Left cardiac atrium (tissue), 4 donors: ENCODE results near the gene RPL41. TPM values are rescaled to one million over a fixed set of nuclear protein-coding genes. Genes with fewer than 3 reads are reported as not detected.
A peak's percentile ranks its signal among the peaks of the same experiment; 100 is the strongest.

Experiments used
- ATAC-seq, 2 donors: fragments of 200-7000 bp; cut with Tn5 transposase; one replicate each; pipeline ENCODE4 v1.9.1; 2020; ENCODE audit warnings: mild to moderate bottlenecking in 2 of 2, moderate library complexity in 2 of 2
- DNase-seq: peaks from one replicate; pipeline ENCODE4 v3.0.0-alpha.2; 2020
- intact Hi-C, 2 donors: fragments of 100-400 bp; cut with DNase I; formaldehyde crosslinking; loops; one replicate each; pipeline versions ENCODE4 v1.14.1 to v1.15.1; 2022 to 2023
- total RNA-seq, 2 donors: library from RNA; stranded (reverse); fragmentation: NEBNext Ultra II Directional; extraction: Animal tissue kit (Norgen Biotek cat#: 25700); gene quantifications; one replicate each; pipeline ENCODE4 v1.2.1, GENCODE V29; 2021
- donor health status: DM: no; HTN: yes; CAD: no.
- donor health status: DM: no; HTN: yes; CAD: no; lungs with severe emphysema.
- donor health status: DM: yes; HTN: yes; CAD: no.
- donor health status: Dilated cardiomyopathy.

RPL41 gene
- total RNA-seq, 2 donors from 2014 or later = 2,192 to 2,337 TPM

GRCh38 chr12:56160193-56160763 is 43.8 kb downstream of the RPL41 start:
- no peak for DNase-seq
- intact Hi-C loops = no loop called here
- ATAC-seq = no peak

- no peak for ATAC-seq
- no peak for DNase-seq
- intact Hi-C loops = no loop called here
Observed at GRCh38 chr12:56160894-56161689, 44.7 kb downstream of the RPL41 start.

GRCh38 chr12:56161690-56162351 is 45.4 kb downstream of the RPL41 start:
- DNase-seq (no peak), ATAC-seq (no peak)
- intact Hi-C loops = no loop called here

GRCh38 chr12:56162468-56163290 is 46.2 kb downstream of the RPL41 start:
- no peak for ATAC-seq
- intact Hi-C loops = no loop called here

GRCh38 chr12:56163533-56164344 is 47.3 kb downstream of the RPL41 start:
- ATAC-seq (no peak), DNase-seq (no peak)
- intact Hi-C loops = no loop called here

More at GRCh38 chr12:56162468-56163290, 46.2 kb downstream of the RPL41 start:
- DNase-seq = no peak

- DNase-seq = no peak
- intact Hi-C loops = no loop called here
- peak in 1 of 2 donors; percentile 1 for ATAC-seq
Observed at GRCh38 chr12:56164345-56164729, 47.9 kb downstream of the RPL41 start.

- ATAC-seq (peak in 1 of 2 donors; percentile 1), DNase-seq (no peak)
- intact Hi-C loops = no loop called here
Observed at GRCh38 chr12:56165369-56165768, 48.9 kb downstream of the RPL41 start.

Other genes starting within 250 kb of the RPL41 start
- 10 to 100 TPM; 16.0 to 21.2 TPM for gene PYM1, start 188.7 kb upstream of the RPL41 start, total RNA-seq
- gene DGKA, start 185.5 kb upstream of the RPL41 start, total RNA-seq = 10 to 100 TPM; 17.3 to 19.8 TPM
- gene PMEL, start 150.6 kb upstream of the RPL41 start, total RNA-seq = under 1 TPM; 0.65 to 0.81 TPM
- gene CDK2, start 149.8 kb upstream of the RPL41 start, total RNA-seq = 10 to 100 TPM; 14.1 to 18.2 TPM
- gene RAB5B, start 142.6 kb upstream of the RPL41 start, total RNA-seq = 100 to 1,000 TPM; 105 to 114 TPM
- gene SUOX, start 119.4 kb upstream of the RPL41 start, total RNA-seq = 10 to 100 TPM; 20.3 to 29.8 TPM
- gene IKZF4, start 95.6 kb upstream of the RPL41 start, total RNA-seq = 1 to 10 TPM; 6.2 to 6.7 TPM
- 10 to 100 TPM; 28.5 to 47.1 TPM for gene RPS26, start 74.7 kb upstream of the RPL41 start, total RNA-seq
- gene ERBB3, start 36.5 kb upstream of the RPL41 start, total RNA-seq = 1 to 10 TPM; 5.2 TPM
- gene PA2G4, start 12.1 kb upstream of the RPL41 start, total RNA-seq = 10 to 100 TPM; 60.4 to 83.9 TPM
- gene ZC3H10, start 1.6 kb downstream of the RPL41 start, total RNA-seq = 1 to 10 TPM; 6.6 to 7.6 TPM
- gene ESYT1, start 11.6 kb downstream of the RPL41 start, total RNA-seq = 10 to 100 TPM; 54.1 to 63.9 TPM
- gene MYL6B, start 36.0 kb downstream of the RPL41 start, total RNA-seq = 10 to 100 TPM; 40.5 to 42.5 TPM
- 1,000 to 10,000 TPM; 1,071 to 1,319 TPM for gene MYL6, start 41.7 kb downstream of the RPL41 start, total RNA-seq
- 10 to 100 TPM; 65.2 to 68.5 TPM for gene SMARCC2, start 72.8 kb downstream of the RPL41 start, total RNA-seq
- 10 to 100 TPM; 42.8 to 49.4 TPM for gene RNF41, start 105.3 kb downstream of the RPL41 start, total RNA-seq
- 10 to 100 TPM; 19.4 to 21.7 TPM for gene NABP2, start 107.7 kb downstream of the RPL41 start, total RNA-seq
- gene SLC39A5, start 113.4 kb downstream of the RPL41 start, total RNA-seq = not detected
- 10 to 100 TPM; 20.3 to 24.1 TPM for gene ANKRD52, start 141.8 kb downstream of the RPL41 start, total RNA-seq
- 10 to 100 TPM; 76.2 to 98.3 TPM for gene COQ10A, start 150.3 kb downstream of the RPL41 start, total RNA-seq
- 100 to 1,000 TPM; 526 to 581 TPM for gene CS, start 183.7 kb downstream of the RPL41 start, total RNA-seq
- 10 to 100 TPM; 54.1 to 60.7 TPM for gene CNPY2, start 199.4 kb downstream of the RPL41 start, total RNA-seq
- 10 to 100 TPM; 38.5 to 39.4 TPM for gene PAN2, start 217.4 kb downstream of the RPL41 start, total RNA-seq
- gene IL23A, start 222.3 kb downstream of the RPL41 start, total RNA-seq = not detected
- gene STAT2, start 243.5 kb downstream of the RPL41 start, total RNA-seq = 10 to 100 TPM; 52.2 to 68.1 TPM
- not detected for gene APOF, start 246.2 kb downstream of the RPL41 start, total RNA-seq